H1 (cell line): ENCODE data around the gene MAGI2. TPM values are rescaled to one million over a fixed set of nuclear protein-coding genes. Genes with fewer than 3 reads are reported as not detected.
A peak's percentile ranks its signal among the peaks of the same experiment; 100 is the strongest.

ENCODE experiments used
- CTCF ChIA-PET: fragments of 300-600 bp; sonication (Branson Sonifier 250); formaldehyde crosslinking; loops from one replicate; lab custom pipeline; 2021; ENCODE audit not compliant: partially characterized antibody; lab: Charles Lee
- POLR2A ChIA-PET: fragments of 300-600 bp; sonication (Branson Sonifier 250); formaldehyde crosslinking; loops from one replicate; lab custom pipeline; 2021; ENCODE audit warnings: inconsistent platforms; ENCODE audit not compliant: partially characterized antibody; lab: Charles Lee
- DNase-seq, 2 experiments: peaks; one replicate each; pipeline versions ENCODE4 v3.0.0 to v3.0.0-alpha.2; 2010 to 2022; ENCODE audit warnings: low spot score in 2 of 2, low read depth in 1 of 2, mixed read lengths in 1 of 2
- FAIRE-seq: peaks from 2 replicates; lab custom pipeline; 2011; peaks lifted over from hg19 to GRCh38; lab: Jason Lieb, UNC
- H2AFZ ChIP-seq: 2 replicates; pipeline ENCODE4 v1.8.1; 2012; ENCODE audit warnings: low read length, inconsistent platforms
- H2AK5ac ChIP-seq: 2 replicates; pipeline ENCODE4 v1.6.1; 2013; ENCODE audit warnings: low read depth, low read length
- H2BK120ac ChIP-seq: replicated peaks from 2 replicates; pipeline ENCODE3; 2013; ENCODE audit warnings: low read depth, low read length, inconsistent platforms
- H2BK12ac ChIP-seq: 2 replicates; pipeline ENCODE4 v1.6.1; 2013; ENCODE audit warnings: low read depth, low read length
- H2BK15ac ChIP-seq: 2 replicates; pipeline ENCODE4 v1.6.1; 2013; ENCODE audit warnings: low read length
- H2BK20ac ChIP-seq: 2 replicates; pipeline ENCODE4 v1.6.1; 2013; ENCODE audit warnings: low read length
- H2BK5ac ChIP-seq: 2 replicates; pipeline ENCODE4 v1.6.1; 2013; ENCODE audit warnings: low read depth, low read length
- H3K14ac ChIP-seq: 2 replicates; pipeline ENCODE4 v1.6.1; 2013; ENCODE audit warnings: inconsistent platforms; ENCODE audit not compliant: insufficient read length
- H3K18ac ChIP-seq: 2 replicates; pipeline ENCODE4 v1.6.1; 2013; ENCODE audit warnings: low read length; ENCODE audit errors: extremely low read depth
- H3K23ac ChIP-seq: 2 replicates; pipeline ENCODE4 v1.6.1; 2013; ENCODE audit warnings: inconsistent platforms; ENCODE audit not compliant: insufficient read length
- H3K23me2 ChIP-seq: 2 replicates; pipeline ENCODE4 v1.6.1; 2013; ENCODE audit warnings: low read depth, low read length
- H3K27ac ChIP-seq: 2 replicates; pipeline ENCODE4 v1.6.1; 2011; ENCODE audit warnings: low read depth, low read length, inconsistent platforms
- H3K27me3 ChIP-seq, 4 experiments: replicated peaks in 1 of 4; 1 replicate in 1 of 4; 2 replicates in 3 of 4; pipeline versions ENCODE4 v1.6.1 to v1.8.1; 2011 to 2013; ENCODE audit warnings: low read length in 3 of 4, mild to moderate bottlenecking in 3 of 4, inconsistent platforms in 2 of 4, mixed read lengths in 2 of 4, moderate library complexity in 1 of 4; ENCODE audit not compliant: control insufficient read depth in 3 of 4, insufficient read depth in 3 of 4; ENCODE audit errors: extremely low read depth in 1 of 4
- H3K36me3 ChIP-seq, 4 experiments: 2 replicates each; pipeline versions ENCODE4 v1.6.1 to v1.8.1; 2011 to 2013; ENCODE audit warnings: mild to moderate bottlenecking in 4 of 4, low read length in 3 of 4, moderate library complexity in 2 of 4, control low read depth in 1 of 4, inconsistent platforms in 1 of 4; ENCODE audit not compliant: insufficient read depth in 4 of 4, control insufficient read depth in 2 of 4
- H3K4ac ChIP-seq: replicated peaks from 2 replicates; pipeline ENCODE3; 2013; ENCODE audit warnings: low read length, low read depth, mixed read lengths, inconsistent platforms; ENCODE audit not compliant: insufficient read length
- H3K4me1 ChIP-seq, 4 experiments: replicated peaks in 1 of 4; 1 replicate in 1 of 4; 2 replicates in 3 of 4; pipeline versions ENCODE4 v1.6.1 to v1.8.1; 2011 to 2013; ENCODE audit warnings: low read length in 3 of 4, inconsistent platforms in 2 of 4, mixed read lengths in 1 of 4; ENCODE audit not compliant: insufficient read depth in 4 of 4, control insufficient read depth in 3 of 4
- H3K4me2 ChIP-seq, 2 experiments: 2 replicates each; pipeline versions ENCODE4 v1.6.1 to v1.8.1; 2011 to 2013; ENCODE audit warnings: low read depth in 2 of 2, low read length in 2 of 2, control low read depth in 1 of 2, inconsistent platforms in 1 of 2, mild to moderate bottlenecking in 1 of 2; ENCODE audit not compliant: insufficient read depth in 1 of 2
- H3K4me3 ChIP-seq, 4 experiments: fragments of 200-600, 300-600 bp in 1 of 4; sonication (generic), shearing (Covaris generic), sonication (Bioruptor Twin) in 1 of 4; 2 replicates each; pipeline versions ENCODE4 v1.5.1 to v1.8.1; 2011 to 2016; ENCODE audit warnings: low read length in 4 of 4, low read depth in 3 of 4, control low read depth in 2 of 4, inconsistent platforms in 2 of 4, mild to moderate bottlenecking in 2 of 4, mixed read lengths in 1 of 4, moderate library complexity in 1 of 4; ENCODE audit not compliant: insufficient read depth in 2 of 4; ENCODE audit errors: extremely low read depth in 1 of 4
- H3K56ac ChIP-seq: replicated peaks from 2 replicates; pipeline ENCODE3; 2013; ENCODE audit warnings: low read depth, mild to moderate bottlenecking, mixed read lengths, low read length, inconsistent platforms; ENCODE audit not compliant: insufficient read length
- H3K79me1 ChIP-seq: 2 replicates; pipeline ENCODE4 v1.6.1; 2013; ENCODE audit warnings: low read depth, low read length, control low read depth
- H3K79me2 ChIP-seq, 2 experiments: 2 replicates each; pipeline versions ENCODE4 v1.6.1 to v1.8.1; 2012 to 2013; ENCODE audit warnings: low read length in 2 of 2, mild to moderate bottlenecking in 2 of 2, inconsistent platforms in 1 of 2; ENCODE audit not compliant: insufficient read depth in 2 of 2, control insufficient read depth in 1 of 2
- H3K9ac ChIP-seq, 4 experiments: replicated peaks in 1 of 4; 1 replicate in 1 of 4; 2 replicates in 3 of 4; pipeline versions ENCODE4 v1.6.1 to v1.8.1; 2011 to 2013; ENCODE audit warnings: low read depth in 3 of 4, low read length in 3 of 4, control low read depth in 2 of 4, mild to moderate bottlenecking in 2 of 4, moderate library complexity in 2 of 4, inconsistent platforms in 1 of 4; ENCODE audit errors: extremely low read depth in 1 of 4
- H3K9me3 ChIP-seq, 2 experiments: 2 replicates each; pipeline versions ENCODE4 v1.6.1 to v1.8.1; 2012 to 2013; ENCODE audit warnings: mild to moderate bottlenecking in 2 of 2, moderate library complexity in 2 of 2, control low read depth in 1 of 2, inconsistent platforms in 1 of 2, low read depth in 1 of 2, low read length in 1 of 2, mixed read lengths in 1 of 2; ENCODE audit not compliant: insufficient read depth in 2 of 2
- H4K20me1 ChIP-seq, 2 experiments: replicated peaks in 1 of 2; 2 replicates each; pipeline versions ENCODE3 to v1.8.1; 2011 to 2013; ENCODE audit warnings: inconsistent platforms in 2 of 2, low read length in 2 of 2, mild to moderate bottlenecking in 1 of 2; ENCODE audit not compliant: insufficient read depth in 2 of 2, control insufficient read depth in 1 of 2
- H4K5ac ChIP-seq: 2 replicates; pipeline ENCODE4 v1.6.1; 2013; ENCODE audit warnings: low read length, low read depth, mixed read lengths, inconsistent platforms; ENCODE audit not compliant: insufficient read length
- H4K8ac ChIP-seq: 2 replicates; pipeline ENCODE4 v1.8.0; 2013; ENCODE audit warnings: mild to moderate bottlenecking, moderate library complexity, low read length, inconsistent platforms; ENCODE audit not compliant: insufficient read depth; ENCODE audit errors: extremely low read depth
- H4K91ac ChIP-seq: replicated peaks from 2 replicates; pipeline ENCODE3; 2013; ENCODE audit warnings: low read length, mixed read lengths, inconsistent platforms; ENCODE audit not compliant: insufficient read length
- CTCF ChIP-seq, 3 experiments: IDR thresholded peaks; 1 replicate in 2 of 3; 2 replicates in 1 of 3; pipeline versions ENCODE4 v1.5.1 to v1.6.1; 2011; ENCODE audit warnings: low read length in 3 of 3, mild to moderate bottlenecking in 3 of 3, inconsistent platforms in 2 of 3, low read depth in 1 of 3, moderate library complexity in 1 of 3; ENCODE audit not compliant: insufficient read depth in 1 of 3; ENCODE audit errors: control extremely low read depth in 1 of 3
- EP300 ChIP-seq, 2 experiments: IDR thresholded peaks; 1 replicate in 1 of 2; 2 replicates in 1 of 2; pipeline ENCODE4 v1.6.1; 2011 to 2012; ENCODE audit warnings: low read depth in 2 of 2, low read length in 2 of 2, mild to moderate bottlenecking in 2 of 2, borderline replicate concordance in 1 of 2, inconsistent platforms in 1 of 2, moderate library complexity in 1 of 2
- KDM5A ChIP-seq: fragments of 200-600 bp; IDR thresholded peaks from 2 replicates; pipeline ENCODE4 v1.7.1; 2012; ENCODE audit warnings: mild to moderate bottlenecking, low read length, inconsistent platforms, mixed read lengths
- RAD21 ChIP-seq, 2 experiments: IDR thresholded peaks in 1 of 2; conservative IDR thresholded peaks in 1 of 2; 2 replicates each; pipeline ENCODE4 v1.6.1; 2011; ENCODE audit warnings: low read depth in 2 of 2, low read length in 2 of 2, improper control_type of control experiment in 1 of 2, inconsistent platforms in 1 of 2, mild to moderate bottlenecking in 1 of 2, moderate library complexity in 1 of 2
- SIX5 ChIP-seq: IDR thresholded peaks from 2 replicates; pipeline ENCODE4 v1.6.1; 2011; ENCODE audit warnings: mild to moderate bottlenecking, low read depth, low read length
- WGBS, 2 experiments: shearing (Covaris generic) in 1 of 2; methylation state at CpG; one replicate each; pipeline versions ENCODE4 v1.1.6 to v1.1.7; 2013 to 2015; ENCODE audit warnings: low lambda C conversion rate in 2 of 2, mixed read lengths in 2 of 2, inconsistent platforms in 1 of 2, low coverage in 1 of 2, missing lambda C conversion rate in 1 of 2; ENCODE audit not compliant: insufficient replicate concordance in 2 of 2, insufficient coverage in 1 of 2, insufficient read length in 1 of 2; ENCODE audit errors: extremely low coverage in 1 of 2, missing lambda C conversion rate in 1 of 2; 5-methylcytosine and 5-hydroxymethylcytosine counted together
- polyA plus RNA-seq, 7 experiments: library from polyadenylated mRNA; depleted of rRNA in 3 of 7; stranded (reverse) in 5 of 7; unstranded in 2 of 7; fragments of >200 nt in 5 of 7; fragments of 200-250 nt in 2 of 7; gene quantifications; 1 replicate in 5 of 7; 2 replicates in 1 of 7; 4 replicates in 1 of 7; pipeline versions ENCODE4 v1.2.1 to v1.2.3, GENCODE V29; 2011 to 2013; ENCODE audit warnings: missing spikeins in 2 of 7, mixed read lengths in 2 of 7
- total RNA-seq: library from RNA; stranded (reverse); fragmentation: NEBNext Ultra II Directional; extraction: Animal tissue kit (Norgen Biotek cat#: 25700); gene quantifications from 2 replicates; pipeline ENCODE4 v1.2.1, GENCODE V29; 2021

MAGI2 gene
- total and polyA plus RNA-seq, 2 of the 8 experiments (the other 6 are each of a cell fraction or from before 2014, with no cell fraction given) = 6.0 to 27.3 TPM

GRCh38 chr7:78510580-78511188 is 942.8 kb downstream of the MAGI2 start:
- DNase-seq = peak in 1 of 2 experiments; percentile 41
- H3K14ac ChIP-seq = no peak overlapping the region
- no peaks in the 10 kb centered on the region for H3K79me2 ChIP-seq
- no peaks in the 10 kb centered on the region for H4K20me1 ChIP-seq
- no peak overlapping the region for H2AK5ac ChIP-seq
- no peaks in the 10 kb centered on the region for H3K9me3 ChIP-seq
- H4K5ac ChIP-seq = peak overlapping the region; percentile 69
- ChIA-PET CTCF (interaction anchor here (0.6 to 2.0 kb wide), 22 partner anchors 10 to 883 kb away, joined by 3 to 12 read pairs (median 4); no protein-coding TSS in a partner anchor), POLR2A (no interaction called here)
- FAIRE-seq = peak; percentile 88
- H2AFZ ChIP-seq = no peak overlapping the region
- peaks cover 0 to 4% (median 2%) of the 10 kb centered on the region in 4 experiments; a peak in 4 of 7 replicates for H3K4me1 ChIP-seq
- no peaks in the 10 kb centered on the region for H3K23me2 ChIP-seq
- no peak overlapping the region for H3K4me2 ChIP-seq
- H3K56ac ChIP-seq = no peak overlapping the region
- H2BK120ac ChIP-seq = peak overlapping the region; percentile 72
- no peak overlapping the region for H2BK20ac ChIP-seq
- H3K4ac ChIP-seq = no peak overlapping the region
- no peak overlapping the region for H3K27ac ChIP-seq
- H2BK15ac ChIP-seq = no peak overlapping the region
- no peak overlapping the region for H2BK12ac ChIP-seq
- no peaks in the 10 kb centered on the region for H3K79me1 ChIP-seq
- no peak overlapping the region for H4K8ac ChIP-seq
- H3K18ac ChIP-seq = no peak overlapping the region
- TF ChIP-seq CTCF (IDR thresholded peaks at IDR 0.05; ENCODE audit: control extremely low read depth in 1 of 3, insufficient read depth in 1 of 3, low read depth in 1 of 3, low read length in 3 of 3) (peak; percentile 10 to 81 (median 81)), KDM5A (no peak), RAD21 (IDR thresholded peaks at IDR 0.05 in 1 of 2, conservative IDR thresholded peaks at IDR 0.05 in 1 of 2; ENCODE audit: low read depth in 2 of 2, low read length in 2 of 2) (peak; percentile 94 to 95), EP300 (IDR thresholded peaks at IDR 0.05; ENCODE audit: borderline replicate concordance in 1 of 2, low read depth in 2 of 2, low read length in 2 of 2) (no peak), SIX5 (no peak)
- H4K91ac ChIP-seq = peak overlapping the region; percentile 57
- H3K27me3 ChIP-seq = no peaks in the 10 kb centered on the region
- H3K4me3 ChIP-seq = no peak overlapping the region
- H2BK5ac ChIP-seq = no peak overlapping the region
- H3K23ac ChIP-seq = no peak overlapping the region
- no peaks in the 10 kb centered on the region for H3K36me3 ChIP-seq
- no peak overlapping the region for H3K9ac ChIP-seq
- 24% methylated on average over 2 of the region's 2 CpGs; no CpG with 5 or more reads in 1 of the 2 experiments for WGBS, 2 experiments
